ENCODE results near the gene MCOLN3.

DNA sequence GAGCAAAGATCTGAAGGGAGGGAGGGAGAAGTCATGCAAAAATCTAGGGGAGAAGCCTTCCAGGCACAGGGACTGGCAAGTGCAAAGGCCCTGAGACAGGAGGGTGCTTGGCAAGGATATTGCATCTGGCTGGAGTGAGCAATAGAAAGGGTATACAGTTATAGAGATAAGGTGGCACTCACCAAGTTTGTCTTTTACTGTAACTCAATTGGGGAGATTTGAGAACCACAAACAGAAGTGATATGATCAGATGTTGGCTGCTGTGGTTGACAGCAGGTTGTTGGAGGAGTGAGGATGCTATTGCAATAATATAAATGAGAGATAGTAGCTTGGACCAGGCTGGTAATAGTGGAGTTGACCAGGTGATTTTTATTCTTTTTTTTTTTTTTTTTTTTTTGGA, 25.6 kb downstream of the MCOLN3 start:
- TF ChIP-seq, protein P1, sequence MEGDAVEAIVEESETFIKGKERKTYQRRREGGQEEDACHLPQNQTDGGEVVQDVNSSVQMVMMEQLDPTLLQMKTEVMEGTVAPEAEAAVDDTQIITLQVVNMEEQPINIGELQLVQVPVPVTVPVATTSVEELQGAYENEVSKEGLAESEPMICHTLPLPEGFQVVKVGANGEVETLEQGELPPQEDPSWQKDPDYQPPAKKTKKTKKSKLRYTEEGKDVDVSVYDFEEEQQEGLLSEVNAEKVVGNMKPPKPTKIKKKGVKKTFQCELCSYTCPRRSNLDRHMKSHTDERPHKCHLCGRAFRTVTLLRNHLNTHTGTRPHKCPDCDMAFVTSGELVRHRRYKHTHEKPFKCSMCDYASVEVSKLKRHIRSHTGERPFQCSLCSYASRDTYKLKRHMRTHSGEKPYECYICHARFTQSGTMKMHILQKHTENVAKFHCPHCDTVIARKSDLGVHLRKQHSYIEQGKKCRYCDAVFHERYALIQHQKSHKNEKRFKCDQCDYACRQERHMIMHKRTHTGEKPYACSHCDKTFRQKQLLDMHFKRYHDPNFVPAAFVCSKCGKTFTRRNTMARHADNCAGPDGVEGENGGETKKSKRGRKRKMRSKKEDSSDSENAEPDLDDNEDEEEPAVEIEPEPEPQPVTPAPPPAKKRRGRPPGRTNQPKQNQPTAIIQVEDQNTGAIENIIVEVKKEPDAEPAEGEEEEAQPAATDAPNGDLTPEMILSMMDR (conservative IDR thresholded peaks at IDR 0.05; ENCODE audit: low read depth, low read length): no peak
- no peak for TF ChIP-seq EZH2 (IDR thresholded peaks at IDR 0.05; ENCODE audit: low read length, unreplicated experiment)
- no peak for TF ChIP-seq EZH2phosphoT487 (IDR thresholded peaks at IDR 0.05; ENCODE audit: borderline replicate concordance, low read length)

Data from PC-3 (cell line).